Stimulated activated CD4-positive, alpha-beta T cell treated with anti-CD3 and anti-CD28 coated beads, TNF-alpha, amount 100 ng/mL, for 48 hours (primary cell): ENCODE results near the gene HMGB1.

Experiments
- DNase-seq, 3 donors: peaks; one replicate each; pipeline ENCODE4 v3.0.0-alpha.2; 2020; ENCODE audit warnings: low read depth in 3 of 3

Gene HMGB1

GRCh38 chr13:30429721-30430694 is 35.7 kb downstream of the HMGB1 start:
- peak in 2 of 3 donors; percentile 20 to 25 for DNase-seq

GRCh38 chr13:30429235-30429634 is 36.5 kb downstream of the HMGB1 start:
- no peak for DNase-seq

DNA sequence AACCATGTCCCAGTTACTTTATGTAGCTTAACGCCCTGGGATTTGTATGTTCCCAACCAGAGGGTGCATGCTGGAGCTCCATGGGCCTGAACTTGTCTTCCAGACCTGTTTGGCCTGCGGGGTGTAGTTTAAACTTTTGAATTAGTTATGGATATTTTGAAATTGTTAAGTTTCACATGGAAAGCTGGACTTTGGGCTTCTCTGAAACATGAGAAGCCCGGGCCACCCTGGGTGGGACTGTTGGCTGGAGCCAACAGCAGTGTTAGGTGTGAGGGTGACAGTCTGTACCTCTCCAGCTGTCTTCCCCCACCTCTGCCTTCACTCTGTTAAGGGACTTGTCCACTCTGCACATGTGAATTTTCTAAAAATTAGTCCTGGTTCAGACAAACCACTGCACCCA is 41.8 kb downstream of the HMGB1 start:
- DNase-seq = no peak

GRCh38 chr13:30422054-30422839 is 43.5 kb downstream of the HMGB1 start, which contains the start of gene UBE2L5:
Gene UBE2L5, plus strand, starts transcription at chr13:30422493. Its CDS starts 5,498 bp downstream, at chr13:30427991.
- DNase-seq = peak; percentile 33 to 46 (median 36)

- peak in 1 of 3 donors; percentile 45 for DNase-seq
Observed at GRCh38 chr13:30421093-30422053, 44.4 kb downstream of the HMGB1 start.

- no peak for DNase-seq
Observed at GRCh38 chr13:30418717-30419459, 46.8 kb downstream of the HMGB1 start.

- no peak for DNase-seq
Observed at GRCh38 chr13:30418075-30418716, 47.5 kb downstream of the HMGB1 start.

GRCh38 chr13:30416471-30416870 is 49.3 kb downstream of the HMGB1 start:
- no peak for DNase-seq

DNA sequence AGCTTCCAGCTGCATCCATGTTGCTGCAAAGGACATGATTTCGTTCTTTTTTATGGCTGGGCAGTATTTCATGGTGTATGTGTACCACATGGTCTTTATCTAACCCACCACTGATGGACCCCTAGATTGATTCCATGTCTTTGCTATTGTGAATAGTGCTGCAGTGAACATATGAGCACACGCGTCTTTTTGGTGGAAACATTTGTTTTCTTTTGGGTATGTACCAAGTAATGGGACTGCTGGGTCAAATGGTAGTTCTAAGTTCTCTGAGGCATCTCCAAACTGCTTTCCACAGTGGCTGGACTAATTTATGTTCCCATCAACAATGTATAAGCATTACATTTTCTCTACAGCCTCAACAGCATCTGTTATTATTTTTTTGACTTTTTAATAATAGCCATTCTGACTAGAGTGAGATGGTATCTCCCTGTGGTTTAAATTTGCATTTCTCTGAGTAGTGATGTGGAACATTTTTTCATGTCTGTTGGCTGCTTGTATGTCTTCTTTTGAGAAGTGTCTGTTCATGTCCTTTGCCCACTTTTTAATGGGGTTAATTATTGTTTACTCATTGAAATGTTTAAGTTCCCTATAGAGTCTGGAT is 50.2 kb downstream of the HMGB1 start:
- no peak for DNase-seq

- DNase-seq = no peak
Observed at GRCh38 chr13:30413842-30414241, 51.9 kb downstream of the HMGB1 start.

DNA sequence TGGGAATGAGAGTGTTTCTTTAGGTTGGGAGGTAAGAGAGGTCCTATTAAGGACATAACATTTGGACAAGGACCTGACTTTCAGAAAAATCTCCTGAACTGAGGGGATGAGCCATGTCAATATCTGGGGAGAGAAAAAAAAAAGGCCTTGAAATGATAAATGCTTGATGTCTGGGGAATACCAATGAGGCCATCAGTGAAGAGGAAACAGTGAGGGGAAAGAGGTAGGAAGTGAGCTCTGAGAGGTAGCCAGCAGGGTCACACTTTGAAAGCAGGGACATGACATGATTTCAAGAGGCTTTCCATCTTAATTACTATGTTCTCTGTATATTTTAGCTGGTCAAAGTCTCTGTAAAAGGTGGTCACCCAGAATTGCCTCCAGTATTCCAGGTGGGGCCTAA is 53.4 kb downstream of the HMGB1 start:
- DNase-seq = no peak

DNA sequence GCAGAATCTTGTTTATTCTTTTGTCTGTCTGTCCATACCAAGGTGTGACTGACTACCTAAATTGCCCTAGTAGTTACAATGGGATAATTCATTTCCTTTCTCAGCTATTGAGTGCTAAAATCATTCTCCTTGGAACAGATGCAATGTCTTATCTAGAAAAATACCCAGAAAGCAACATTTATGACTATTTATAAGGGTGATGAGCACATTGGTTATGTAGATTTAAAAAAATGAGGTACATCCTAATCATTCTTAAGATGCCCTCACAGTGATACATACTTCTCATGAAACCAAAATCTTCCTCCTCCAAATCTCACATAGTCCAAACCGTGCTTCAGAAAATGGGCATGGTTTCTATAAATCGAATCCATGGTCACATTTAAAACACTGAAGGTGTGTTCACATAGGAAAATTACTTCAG is 55.0 kb downstream of the HMGB1 start:
- no peak for DNase-seq

DNA sequence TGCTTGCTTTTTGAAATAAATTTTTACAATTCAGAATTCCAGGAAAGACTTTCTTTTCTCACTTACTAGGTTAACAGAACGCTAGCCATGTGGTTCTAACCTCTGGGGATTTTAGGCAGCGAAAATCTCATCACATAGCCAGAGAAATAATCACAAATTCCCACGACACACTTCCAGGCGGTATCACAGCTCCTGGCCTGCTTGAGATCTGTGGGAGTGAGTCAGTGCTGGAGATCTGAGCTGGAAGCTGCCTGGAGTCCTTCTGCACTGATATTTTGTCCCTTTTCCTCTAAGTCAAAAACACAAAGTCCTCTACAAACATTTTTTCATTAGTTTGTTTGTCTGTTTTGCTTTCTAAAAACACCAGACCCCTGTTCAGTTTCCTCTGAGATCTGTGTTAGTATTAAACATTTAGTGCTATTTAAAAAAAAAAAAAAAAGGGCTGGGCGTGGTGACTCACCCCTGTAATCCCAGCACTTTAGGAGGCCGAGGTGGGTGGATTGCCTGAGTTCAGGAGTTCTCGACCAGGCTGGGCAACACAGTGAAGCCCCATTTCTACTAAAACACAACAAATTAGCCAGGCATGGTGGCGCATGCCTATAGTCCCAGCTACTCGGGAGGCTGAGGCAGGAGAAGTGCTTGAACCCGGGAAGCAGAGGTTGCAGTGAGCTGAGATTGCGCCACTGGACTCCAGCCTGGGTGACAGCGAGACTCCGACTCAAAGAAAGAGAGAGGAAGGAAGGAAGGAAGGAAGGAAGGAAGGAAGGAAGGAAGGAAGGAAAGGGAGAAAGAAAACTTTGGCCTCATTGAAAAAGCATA is 55.6 kb downstream of the HMGB1 start:
- no peak for DNase-seq

- DNase-seq = peak; percentile 86 to 91 (median 90)
Observed at GRCh38 chr13:30408319-30409101, 57.2 kb downstream of the HMGB1 start.

DNA sequence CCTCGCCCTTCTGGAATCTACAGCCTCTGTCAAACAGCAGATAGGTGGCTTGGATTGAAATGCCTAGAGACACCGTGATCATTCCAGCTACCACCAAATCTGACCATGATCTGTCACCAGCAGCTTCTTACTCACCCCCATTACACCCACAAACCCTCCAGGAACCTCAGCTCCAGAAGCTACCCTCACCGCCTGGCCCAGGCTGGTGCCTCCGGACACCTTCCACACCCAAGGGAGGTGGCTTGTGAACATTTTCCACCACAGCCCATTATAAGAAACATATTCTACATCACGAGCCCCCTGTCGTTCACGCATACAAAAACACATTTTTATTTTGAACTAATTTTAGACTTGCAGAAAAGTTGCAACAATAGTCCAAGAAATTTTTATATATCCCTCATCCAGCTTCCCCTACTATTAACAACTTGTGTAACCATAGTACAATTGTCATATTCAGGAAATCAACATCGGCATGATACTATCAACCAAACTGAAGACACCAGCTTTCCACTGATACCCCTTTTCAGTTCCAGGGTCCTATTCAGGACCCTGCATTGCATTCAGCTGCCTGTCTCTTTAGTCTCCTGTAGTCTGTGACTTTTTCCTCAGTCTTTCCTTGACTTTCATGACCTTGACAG is 58.8 kb downstream of the HMGB1 start:
- no peak for DNase-seq
